NCI-H2107 (cell line): Measurements from ENCODE around the gene VASH2.
"Not testable (repeated sequence)": the region's sequence is repeated elsewhere in the genome, so short reads cannot be mapped to it uniquely, and the experiment has no call there.

ENCODE experiments used
- DNase-seq: peaks from one replicate; lab custom pipeline; 2025; lab: John Stamatoyannopoulos, UW

Gene VASH2

DNA sequence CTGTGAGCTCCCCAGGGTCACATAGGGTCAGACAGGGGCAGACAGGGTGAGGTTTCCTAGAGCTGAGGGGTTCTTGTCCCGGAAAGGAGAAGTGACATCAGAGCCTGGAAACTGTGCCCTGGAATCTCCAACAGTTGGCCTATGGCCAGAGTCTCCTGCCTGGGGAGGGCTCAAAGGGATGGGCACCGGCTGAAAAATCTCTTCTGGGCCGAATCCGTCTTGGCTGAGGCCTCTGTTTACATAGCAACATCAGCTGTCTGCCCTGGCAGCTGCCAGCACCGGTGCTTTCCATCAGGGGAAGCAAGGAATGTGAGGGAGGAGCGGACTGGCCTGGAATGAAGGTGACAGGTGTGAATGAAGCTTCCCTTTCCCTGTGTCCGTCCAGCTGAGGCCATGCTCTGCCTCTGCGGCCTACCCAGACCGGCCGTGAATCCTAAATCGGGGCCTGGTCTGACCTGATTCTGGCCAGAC lies 30.7 kb downstream of the VASH2 start:
- DNase-seq: no peak

GRCh38 chr1:212981571-212982328 lies 31.4 kb downstream of the VASH2 start:
- no peak for DNase-seq

GRCh38 chr1:212982430-212983152 lies 32.2 kb downstream of the VASH2 start:
- no peak for DNase-seq

- DNase-seq: no peak
These were observed 33.1 kb downstream of the VASH2 start for GRCh38 chr1:212983482-212983881.

- no peak for DNase-seq
These were observed 34.4 kb downstream of the VASH2 start for GRCh38 chr1:212984522-212985291.

DNA sequence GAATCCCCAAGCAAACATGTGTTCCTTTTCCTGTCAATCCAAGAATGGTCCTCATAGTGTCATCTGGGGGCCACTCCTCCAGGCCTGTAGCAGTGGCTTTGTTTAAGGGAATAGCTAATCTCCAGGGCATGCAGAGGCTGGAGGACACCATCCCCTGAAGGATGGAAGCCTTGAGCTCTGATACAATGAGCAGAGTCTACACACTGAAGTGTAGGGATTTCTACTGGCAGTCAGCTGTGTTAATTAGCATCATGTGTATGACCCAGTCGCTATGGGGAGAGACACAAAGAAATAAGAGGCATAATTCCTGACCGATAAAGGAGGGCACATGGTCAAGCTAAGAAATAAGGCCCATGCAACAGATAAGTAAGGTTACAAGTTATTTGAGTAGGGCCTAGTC lies 36.2 kb downstream of the VASH2 start:
- DNase-seq: no peak

DNA sequence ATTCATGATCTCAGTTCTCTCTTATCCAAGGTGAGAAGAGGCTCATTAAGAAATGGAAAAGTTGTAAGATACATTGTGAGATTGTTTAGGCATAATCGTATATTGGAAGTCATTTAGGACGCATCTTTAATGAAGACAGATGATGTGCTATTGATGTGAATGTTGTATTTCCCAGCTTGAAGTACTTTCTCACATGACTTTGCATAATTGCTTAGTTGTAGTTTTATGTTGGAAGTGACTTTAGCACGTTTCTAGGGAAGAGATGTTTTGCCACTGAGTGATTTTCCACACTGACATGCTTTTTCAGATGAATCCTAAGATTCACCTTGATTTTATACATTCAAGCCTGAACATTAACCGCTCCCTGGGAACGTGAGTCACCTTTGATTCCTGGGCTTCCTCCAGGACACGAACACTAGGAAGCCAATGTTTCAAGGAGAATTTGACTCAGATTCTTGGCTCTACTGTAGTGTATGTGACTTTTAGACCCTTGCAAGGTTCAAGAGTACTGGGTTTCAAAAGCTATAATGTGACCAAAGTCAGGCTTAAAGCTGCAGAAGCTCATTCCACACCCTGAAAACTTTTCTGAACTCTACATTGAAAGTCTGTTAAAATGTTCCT lies 37.5 kb downstream of the VASH2 start:
- no peak for DNase-seq

GRCh38 chr1:212990276-212990675 lies 39.9 kb downstream of the VASH2 start:
- no peak for DNase-seq

- not testable (repeated sequence) for DNase-seq
These were observed 43.6 kb downstream of the VASH2 start for GRCh38 chr1:212993960-212994359.

DNA sequence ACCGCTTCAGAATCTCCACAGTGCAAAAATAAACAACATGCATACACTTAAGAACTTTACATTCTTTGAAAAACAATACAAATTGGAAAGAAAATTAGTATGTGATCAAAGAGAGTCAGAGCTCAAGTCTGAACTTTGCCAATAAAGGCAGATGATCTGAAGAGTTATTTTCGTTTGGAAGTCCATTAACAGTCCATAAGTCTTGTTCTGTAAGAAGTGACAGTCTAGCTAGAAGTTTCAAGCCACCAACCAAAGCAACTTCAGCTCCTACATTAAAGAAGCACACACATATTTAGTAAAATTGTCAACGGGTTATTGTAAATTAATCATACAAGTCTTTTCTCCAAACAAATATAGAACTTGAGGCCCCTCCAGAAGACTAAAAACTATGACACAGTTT lies 44.6 kb downstream of the VASH2 start:
- DNase-seq: no peak

- no peak for DNase-seq
These were observed 52.9 kb downstream of the VASH2 start for GRCh38 chr1:213003256-213003655.

DNA sequence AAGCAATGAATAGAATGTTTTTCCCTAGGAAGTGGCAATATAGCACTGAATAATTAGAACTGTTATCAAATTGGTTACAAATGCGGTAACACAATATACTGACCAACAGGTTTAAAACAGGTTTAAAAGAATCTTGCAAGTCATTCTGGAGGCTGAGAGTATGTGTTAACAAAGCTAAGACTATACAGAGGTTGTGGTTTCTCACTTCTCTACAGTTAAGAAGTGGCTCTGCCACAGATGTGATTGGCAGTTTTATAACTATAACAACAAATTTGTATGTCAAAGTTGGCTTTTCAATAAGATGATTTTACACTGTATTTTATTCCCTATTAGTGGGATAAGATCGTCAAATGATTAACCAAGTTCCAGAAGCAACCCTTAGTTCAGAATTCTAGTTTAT lies 58.2 kb downstream of the VASH2 start:
- DNase-seq: no peak

DNA sequence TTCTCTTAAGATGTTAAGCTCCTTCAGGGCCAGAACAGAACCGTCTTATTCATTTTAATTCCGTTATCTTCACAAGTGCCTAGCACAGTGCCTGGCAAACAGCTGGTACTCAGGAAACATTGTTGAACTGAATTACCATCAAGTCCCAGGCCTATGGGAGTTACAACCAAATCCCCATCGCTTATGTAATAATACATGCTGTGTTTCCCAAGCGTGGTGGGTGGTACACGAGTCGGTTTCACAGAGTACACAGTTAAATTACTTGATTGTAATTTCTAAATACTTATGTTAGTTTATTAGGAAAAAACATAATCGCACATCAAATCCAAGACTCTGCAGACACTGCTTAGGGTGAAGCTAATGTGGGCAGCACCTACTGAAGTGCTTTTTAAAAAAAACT lies 64.3 kb downstream of the VASH2 start:
- no peak for DNase-seq

DNA sequence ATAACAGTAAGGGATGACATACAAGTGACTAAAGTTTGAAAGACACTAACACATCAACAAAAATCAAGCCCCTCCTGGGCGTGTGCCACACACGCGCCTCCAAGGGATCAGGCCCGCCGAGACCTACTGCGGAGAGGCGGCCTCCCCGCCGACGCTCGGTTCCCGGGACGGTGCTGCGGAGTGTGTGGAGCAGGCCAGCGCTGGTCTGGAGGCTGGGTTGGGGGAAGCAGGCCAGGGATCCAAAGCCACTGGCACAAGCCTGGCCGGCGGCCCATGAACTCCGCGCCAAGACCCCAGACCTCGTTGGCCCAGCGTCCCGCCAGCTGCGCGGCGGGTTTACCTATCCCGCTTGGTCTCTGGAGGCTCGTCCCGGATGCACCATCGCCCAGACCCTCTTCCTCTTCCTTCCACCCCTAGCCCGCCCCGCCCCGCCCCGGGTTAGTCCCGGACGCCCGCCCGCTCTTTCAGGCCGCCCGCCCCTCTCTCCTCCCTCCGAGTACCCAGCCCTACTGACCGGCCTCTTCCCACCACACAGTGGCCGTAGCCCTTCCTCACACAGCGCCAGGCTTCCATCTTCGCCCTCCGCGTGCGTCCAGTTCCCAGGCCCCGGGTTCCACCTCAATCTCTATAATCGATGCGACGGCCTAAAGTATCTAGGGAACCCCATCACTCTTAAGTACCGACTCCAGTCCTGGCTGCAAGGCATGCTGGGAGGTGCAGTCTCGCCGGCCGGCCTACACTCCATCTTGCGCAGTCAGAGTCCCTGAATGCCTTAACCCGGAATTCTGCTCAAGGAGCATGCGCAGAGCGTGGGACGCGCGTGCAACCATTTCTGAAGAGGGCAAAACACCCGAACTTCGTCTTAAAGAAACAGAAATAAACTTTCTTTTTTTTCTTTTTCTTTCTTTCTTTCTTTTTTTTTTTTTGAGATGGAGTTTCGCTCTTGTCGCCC lies 65.0 kb downstream of the VASH2 start, which contains the start of gene ANGEL2:
TSS of gene ANGEL2 (minus strand) at position 769 of the 952 bp plus-strand sequence. CDS start at position 573, 196 bp downstream.
- peak; percentile 98 for DNase-seq

- no peak for DNase-seq
These were observed 67.3 kb downstream of the VASH2 start for GRCh38 chr1:213017447-213018273.

- no peak for DNase-seq
These were observed 69.1 kb downstream of the VASH2 start for GRCh38 chr1:213019450-213019849.

- no peak for DNase-seq
These were observed 69.7 kb downstream of the VASH2 start for GRCh38 chr1:213020016-213020415.

DNA sequence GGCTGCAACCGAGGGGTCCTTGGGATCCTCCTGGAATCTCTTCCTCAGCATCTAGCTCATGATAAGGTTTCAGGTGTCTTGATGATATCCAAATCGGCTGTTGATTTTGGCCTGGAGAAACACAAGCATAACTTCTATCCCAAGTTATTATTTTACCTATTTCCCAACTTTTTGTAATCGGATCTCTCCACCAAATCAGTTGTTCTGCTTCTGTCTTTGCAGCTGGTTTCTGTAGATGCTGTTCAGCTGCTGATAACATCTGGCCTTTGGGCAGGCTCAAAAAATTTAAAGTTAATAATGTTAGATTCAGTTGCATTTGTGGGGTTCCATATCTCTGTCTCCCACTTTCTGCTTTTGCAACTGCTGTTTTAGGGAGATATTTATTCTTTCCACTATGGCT lies 76.7 kb downstream of the VASH2 start:
- DNase-seq: not testable (repeated sequence)

DNA sequence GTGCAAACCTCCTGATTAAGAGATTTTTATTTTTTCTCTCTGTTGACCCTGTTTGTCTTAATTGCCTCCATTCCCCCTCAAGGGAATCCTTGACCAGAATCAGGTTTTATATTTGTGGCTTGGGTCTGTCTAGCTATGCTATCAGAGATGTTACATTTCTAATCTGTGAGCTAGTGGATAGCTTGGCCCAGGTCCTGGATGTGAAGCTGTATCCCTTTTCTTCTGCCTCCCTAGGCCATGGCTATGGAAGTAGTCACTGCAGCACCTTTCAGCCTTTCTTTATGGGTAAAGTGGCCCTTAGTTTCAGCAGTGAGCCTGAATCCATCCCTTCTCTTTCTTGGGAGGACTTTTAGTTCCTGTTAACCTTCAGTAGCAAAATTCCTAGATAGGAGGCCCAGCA lies 82.3 kb downstream of the VASH2 start:
- DNase-seq: no peak

DNA sequence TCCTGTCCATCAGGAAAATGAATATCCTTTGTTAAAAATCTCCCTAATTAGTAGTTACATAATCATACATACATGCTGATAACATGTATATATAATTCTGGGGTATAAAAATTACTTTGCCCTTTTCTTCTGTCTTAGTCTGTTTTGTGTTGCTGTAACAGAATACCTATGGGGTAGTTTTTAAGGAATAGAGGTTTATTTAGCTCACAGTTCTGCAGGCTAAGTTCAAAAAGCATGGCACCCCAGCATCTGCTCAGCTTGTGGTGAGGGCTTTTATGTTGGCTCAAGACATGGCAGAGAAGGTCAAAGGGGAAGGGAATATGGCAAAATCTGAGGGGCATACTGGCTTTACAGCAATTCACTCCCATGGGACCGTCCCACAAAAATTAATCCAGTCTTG lies 84.4 kb downstream of the VASH2 start:
- DNase-seq: no peak
